Measurements from ENCODE around the gene LTB.
"Not testable (repeated sequence)": the region's sequence is repeated elsewhere in the genome, so short reads cannot be mapped to it uniquely, and the experiment has no call there.

LTB gene

GRCh38 chr6:31609519-31610406 lies 27.5 kb upstream of the LTB start:
- DNase-seq (ENCODE audit: low read depth in 2 of 2), result no peak

GRCh38 chr6:31607317-31607716 lies 25.1 kb upstream of the LTB start:
- no peak for DNase-seq (ENCODE audit: low read depth in 2 of 2)

GRCh38 chr6:31597006-31597405 lies 14.8 kb upstream of the LTB start:
- DNase-seq (ENCODE audit: low read depth in 2 of 2), result no peak

- no peak for DNase-seq (ENCODE audit: low read depth in 2 of 2)
These were observed 10.2 kb upstream of the LTB start for GRCh38 chr6:31592396-31592771.

GRCh38 chr6:31590691-31591090 lies 8.5 kb upstream of the LTB start:
- DNase-seq (ENCODE audit: low read depth in 2 of 2), result not testable (repeated sequence)

GRCh38 chr6:31588871-31589650 lies 6.8 kb upstream of the LTB start:
- no peak for DNase-seq (ENCODE audit: low read depth in 2 of 2)

GRCh38 chr6:31587791-31588777 lies 5.9 kb upstream of the LTB start:
- DNase-seq (ENCODE audit: low read depth in 2 of 2), result no peak

- DNase-seq (ENCODE audit: low read depth in 2 of 2), result no peak
These were observed 4.5 kb upstream of the LTB start for GRCh38 chr6:31586599-31587281.

GRCh38 chr6:31586008-31586407 lies 3.8 kb upstream of the LTB start, which contains the start of gene LST1:
Gene LST1, plus strand, starts transcription at chr6:31586277. Its CDS starts 1,023 bp downstream, at chr6:31587300.
- DNase-seq (ENCODE audit: low read depth in 2 of 2), result no peak

GRCh38 chr6:31585491-31585890 lies 3.3 kb upstream of the LTB start:
- no peak for DNase-seq (ENCODE audit: low read depth in 2 of 2)

GRCh38 chr6:31581434-31582229 lies 592 bp downstream of the LTB start:
- no peak for DNase-seq (ENCODE audit: low read depth in 2 of 2)

GRCh38 chr6:31580807-31581433 lies 1.3 kb downstream of the LTB start:
- peak; percentile 75 to 83 for DNase-seq (ENCODE audit: low read depth in 2 of 2)

- no peak for DNase-seq (ENCODE audit: low read depth in 2 of 2)
These were observed 1.8 kb downstream of the LTB start for GRCh38 chr6:31580438-31580740.

GRCh38 chr6:31579546-31580437 lies 2.4 kb downstream of the LTB start:
- DNase-seq (ENCODE audit: low read depth in 2 of 2), result no peak

GRCh38 chr6:31579119-31579505 lies 3.1 kb downstream of the LTB start:
- DNase-seq (ENCODE audit: low read depth in 2 of 2), result no peak

- DNase-seq (ENCODE audit: low read depth in 2 of 2), result no peak
These were observed 3.8 kb downstream of the LTB start for GRCh38 chr6:31578184-31579118.

- no peak for DNase-seq (ENCODE audit: low read depth in 2 of 2)
These were observed 4.7 kb downstream of the LTB start for GRCh38 chr6:31577579-31577966.

All from activated CD8-positive, alpha-beta memory T cell treated with anti-CD3 and anti-CD28 coated beads for 4 hours (primary cell).